ENCODE data around the gene TEN1. TPM values are rescaled to one million over a fixed set of nuclear protein-coding genes. Genes with fewer than 3 reads are reported as not detected.

Gene TEN1
- total RNA-seq, 3 donors from 2014 or later (not counting 1 experiment from before 2014, with no cell fraction given): 23.0 to 30.7 (median 24.3) TPM

GRCh38 chr17:76025294-76025693 is 46.3 kb downstream of the TEN1 start:
- WGBS (ENCODE audit: insufficient coverage): 91% methylated on average over 12 of the region's 12 CpGs
- no peak overlapping the region for H3K4me3 ChIP-seq (ENCODE audit: low read length)
- no peaks in the 10 kb centered on the region for H3K9me3 Mint-ChIP-seq
- H3K27me3 Mint-ChIP-seq (ENCODE audit: low read depth in 2 of 2): no peaks in the 10 kb centered on the region
- H3K36me3 ChIP-seq (ENCODE audit: control insufficient read depth, insufficient read depth, low read length): no peaks in the 10 kb centered on the region
- no peak for DNase-seq
- H3K9me3 ChIP-seq (ENCODE audit: control insufficient read depth, insufficient read depth, low read length): no peaks in the 10 kb centered on the region
- H3K4me1 Mint-ChIP-seq: peaks cover 9 to 12% of the 10 kb centered on the region in 2 donors
- peaks cover 16% of the 10 kb centered on the region for H3K4me1 ChIP-seq (ENCODE audit: control insufficient read depth, insufficient read depth, low read length)
- intact Hi-C loops (cut with micrococcal nuclease): no loop called here
- H3K36me3 Mint-ChIP-seq: no peaks in the 10 kb centered on the region
- H3K27ac ChIP-seq (ENCODE audit: low read length): no peak overlapping the region
- TF ChIP-seq CTCF (IDR thresholded peaks at IDR 0.05): no peak
- no peak for ATAC-seq
- no peaks in the 10 kb centered on the region for H3K27me3 ChIP-seq (ENCODE audit: control insufficient read depth, insufficient read depth, low read length)
- H3K27ac Mint-ChIP-seq: no peak overlapping the region
- H3K4me3 Mint-ChIP-seq: no peak overlapping the region

DNA sequence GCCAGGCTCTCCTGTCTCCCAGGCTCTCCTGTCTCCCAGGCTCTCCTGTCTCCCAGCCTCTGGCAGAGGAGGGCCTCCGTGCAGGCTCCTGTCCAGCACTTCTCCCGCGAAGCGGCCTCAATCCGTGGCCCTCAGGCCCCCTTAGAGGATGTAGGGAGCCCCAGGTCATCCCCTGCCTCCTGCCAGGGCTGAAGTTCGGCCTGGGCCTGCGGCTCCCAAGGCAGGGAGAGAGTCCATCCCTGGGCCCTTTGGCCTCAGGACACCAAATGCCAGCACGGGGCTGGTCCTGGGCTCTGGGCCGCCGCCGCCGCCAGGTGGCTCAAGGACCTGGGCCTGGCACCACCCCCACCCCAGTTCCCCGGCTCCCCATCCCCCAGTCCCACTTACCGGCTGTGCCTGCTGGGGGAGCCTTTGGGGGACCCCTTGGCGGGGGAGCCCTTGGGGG is 47.7 kb downstream of the TEN1 start:
- ATAC-seq (no peak), DNase-seq (no peak)
- 92% methylated on average over 15 of the region's 15 CpGs for WGBS (ENCODE audit: insufficient coverage)
- TF ChIP-seq CTCF (IDR thresholded peaks at IDR 0.05): no peak
- Histone ChIP-seq H3K4me3 (ENCODE audit: low read length) (no peak overlapping the region), H3K36me3 (ENCODE audit: control insufficient read depth, insufficient read depth, low read length) (no peaks in the 10 kb centered on the region), H3K4me1 (ENCODE audit: control insufficient read depth, insufficient read depth, low read length) (peaks cover 16% of the 10 kb centered on the region), H3K27ac (ENCODE audit: low read length) (no peak overlapping the region), H3K27me3 (ENCODE audit: control insufficient read depth, insufficient read depth, low read length) (no peaks in the 10 kb centered on the region), H3K9me3 (ENCODE audit: control insufficient read depth, insufficient read depth, low read length) (no peaks in the 10 kb centered on the region)
- Mint-ChIP-seq H3K4me1 (peaks cover 9 to 12% of the 10 kb centered on the region in 2 donors), H3K9me3 (no peaks in the 10 kb centered on the region), H3K36me3 (no peaks in the 10 kb centered on the region), H3K4me3 (no peak overlapping the region), H3K27me3 (ENCODE audit: low read depth in 2 of 2) (no peaks in the 10 kb centered on the region), H3K27ac (no peak overlapping the region)
- intact Hi-C loops (cut with micrococcal nuclease): no loop called here

- Histone ChIP-seq H3K4me3 (ENCODE audit: low read length) (no peak within 1 kb of the TSS), H3K9me3 (ENCODE audit: control insufficient read depth, insufficient read depth, low read length) (no peaks in the 10 kb centered on the region), H3K27ac (ENCODE audit: low read length) (no peak within 1 kb of the TSS), H3K36me3 (ENCODE audit: control insufficient read depth, insufficient read depth, low read length) (no peaks in the 10 kb centered on the region), H3K27me3 (ENCODE audit: control insufficient read depth, insufficient read depth, low read length) (no peaks in the 10 kb centered on the region), H3K4me1 (ENCODE audit: control insufficient read depth, insufficient read depth, low read length) (peaks cover 16% of the 10 kb centered on the region)
- DNase-seq (no peak), ATAC-seq (peak in 1 of 3 donors; percentile 24)
- H3K4me3 Mint-ChIP-seq: no peak within 1 kb of the TSS
- H3K27me3 Mint-ChIP-seq (ENCODE audit: low read depth in 2 of 2): no peaks in the 10 kb centered on the region
- 88% methylated on average over 24 of the region's 24 CpGs for WGBS (ENCODE audit: insufficient coverage)
- no peaks in the 10 kb centered on the region for H3K9me3 Mint-ChIP-seq
- intact Hi-C loops (cut with micrococcal nuclease): no loop called here
- H3K4me1 Mint-ChIP-seq: peaks cover 9 to 12% of the 10 kb centered on the region in 2 donors
- H3K27ac Mint-ChIP-seq: no peak within 1 kb of the TSS
- H3K36me3 Mint-ChIP-seq: no peaks in the 10 kb centered on the region
- TF ChIP-seq CTCF (IDR thresholded peaks at IDR 0.05): no peak
These were observed 48.3 kb downstream of the TEN1 start, which contains the start of gene EVPL for GRCh38 chr17:76027159-76027839. Gene EVPL (minus strand): TSS chr17:76027306. CDS start chr17:76027198, 108 bp downstream.
